ENCODE data around the gene SCNN1A. TPM values are rescaled to one million over a fixed set of nuclear protein-coding genes. Genes with fewer than 3 reads are reported as not detected.

Gene SCNN1A
- total RNA-seq, 1 donor from 2014 or later: 0.74 TPM

GRCh38 chr12:6315704-6316597 lies 59.4 kb downstream of the SCNN1A start:
- Mint-ChIP-seq H3K36me3 (ENCODE audit: unreplicated experiment) (no peaks in the 10 kb centered on the region), H3K27me3 (ENCODE audit: unreplicated experiment) (peaks cover 3% of the 10 kb centered on the region), H3K27ac (ENCODE audit: unreplicated experiment) (no peak overlapping the region), H3K9me3 (ENCODE audit: unreplicated experiment) (peaks cover 1% of the 10 kb centered on the region), H3K4me3 (ENCODE audit: unreplicated experiment) (no peak overlapping the region), H3K4me1 (ENCODE audit: low read depth, unreplicated experiment) (peaks cover 7% of the 10 kb centered on the region)
- no peak for TF ChIP-seq CTCF (IDR thresholded peaks at IDR 0.05; ENCODE audit: partially characterized antibody, unreplicated experiment)
- DNase-seq: no peak

- Mint-ChIP-seq H3K27ac (ENCODE audit: unreplicated experiment) (no peak overlapping the region), H3K27me3 (ENCODE audit: unreplicated experiment) (peaks cover 3% of the 10 kb centered on the region), H3K9me3 (ENCODE audit: unreplicated experiment) (peaks cover 1% of the 10 kb centered on the region), H3K4me3 (ENCODE audit: unreplicated experiment) (no peak overlapping the region), H3K36me3 (ENCODE audit: unreplicated experiment) (no peaks in the 10 kb centered on the region), H3K4me1 (ENCODE audit: low read depth, unreplicated experiment) (peaks cover 7% of the 10 kb centered on the region)
- DNase-seq: no peak
- no peak for TF ChIP-seq CTCF (IDR thresholded peaks at IDR 0.05; ENCODE audit: partially characterized antibody, unreplicated experiment)
Measured at GRCh38 chr12:6315184-6315583, 60.2 kb downstream of the SCNN1A start.

GRCh38 chr12:6314776-6315175 lies 60.6 kb downstream of the SCNN1A start:
- no peak for TF ChIP-seq CTCF (IDR thresholded peaks at IDR 0.05; ENCODE audit: partially characterized antibody, unreplicated experiment)
- Mint-ChIP-seq H3K4me3 (ENCODE audit: unreplicated experiment) (no peak overlapping the region), H3K4me1 (ENCODE audit: low read depth, unreplicated experiment) (peaks cover 7% of the 10 kb centered on the region), H3K27ac (ENCODE audit: unreplicated experiment) (no peak overlapping the region), H3K9me3 (ENCODE audit: unreplicated experiment) (peaks cover 1% of the 10 kb centered on the region), H3K27me3 (ENCODE audit: unreplicated experiment) (peaks cover 3% of the 10 kb centered on the region), H3K36me3 (ENCODE audit: unreplicated experiment) (no peaks in the 10 kb centered on the region)
- no peak for DNase-seq

GRCh38 chr12:6313326-6313940 lies 61.9 kb downstream of the SCNN1A start:
- no peak for TF ChIP-seq CTCF (IDR thresholded peaks at IDR 0.05; ENCODE audit: partially characterized antibody, unreplicated experiment)
- H3K27me3 Mint-ChIP-seq (ENCODE audit: unreplicated experiment): peaks cover 2% of the 10 kb centered on the region
- no peak for DNase-seq
- no peak overlapping the region for H3K27ac Mint-ChIP-seq (ENCODE audit: unreplicated experiment)
- H3K9me3 Mint-ChIP-seq (ENCODE audit: unreplicated experiment): peaks cover 1% of the 10 kb centered on the region
- peaks cover 11% of the 10 kb centered on the region for H3K4me1 Mint-ChIP-seq (ENCODE audit: low read depth, unreplicated experiment)
- H3K36me3 Mint-ChIP-seq (ENCODE audit: unreplicated experiment): no peaks in the 10 kb centered on the region
- no peak overlapping the region for H3K4me3 Mint-ChIP-seq (ENCODE audit: unreplicated experiment)
